Fibroblast of skin of left quadriceps (primary cell): ENCODE data around the gene RAB19.
"Not testable (repeated sequence)": the region's sequence is repeated elsewhere in the genome, so short reads cannot be mapped to it uniquely, and the experiment has no call there.

ENCODE experiments used
- DNase-seq, 2 experiments: peaks; one replicate each; pipeline ENCODE4 v3.0.0-alpha.2; 2013; ENCODE audit warnings: low read depth in 2 of 2

Gene RAB19

DNA sequence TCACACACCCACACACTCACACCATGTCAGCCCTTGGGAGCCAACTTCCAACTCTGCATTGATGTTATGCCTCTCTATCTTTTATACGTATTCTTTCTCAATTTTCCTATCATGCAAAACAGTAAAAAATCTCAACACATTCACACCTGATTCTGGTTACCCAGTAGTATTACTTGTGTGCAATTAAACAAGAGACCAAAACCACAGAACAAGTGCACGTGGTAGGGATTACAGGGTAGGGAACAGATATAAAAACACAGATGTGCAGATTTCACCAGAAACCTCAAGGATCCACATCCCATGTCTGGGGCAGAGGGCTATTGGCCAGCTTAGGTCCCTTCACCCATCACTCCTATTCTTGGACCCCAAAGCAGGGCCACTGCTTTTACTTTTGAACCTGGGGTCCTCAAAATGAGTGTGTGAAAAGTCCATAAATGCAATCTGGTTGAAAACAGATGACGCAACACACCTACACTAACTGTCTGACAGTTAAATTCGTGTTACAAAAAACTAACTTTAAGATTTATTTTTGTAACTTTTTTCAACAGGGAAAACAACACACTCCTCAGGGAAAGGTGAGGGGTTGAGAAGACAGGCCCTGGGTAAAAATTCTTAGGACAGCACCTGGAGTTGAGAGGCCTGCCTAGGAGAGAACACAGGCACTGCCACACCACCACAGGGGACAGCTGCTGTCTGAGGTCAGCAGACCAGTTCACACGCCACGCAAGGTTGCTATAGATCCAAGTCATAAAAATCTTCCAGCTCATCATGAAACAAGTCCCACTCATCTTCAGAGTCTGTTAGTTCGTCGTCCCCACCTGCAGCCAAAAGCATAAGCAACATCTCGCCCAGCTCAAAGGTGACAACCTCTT lies 50.2 kb downstream of the RAB19 start:
- not testable (repeated sequence) for DNase-seq

DNA sequence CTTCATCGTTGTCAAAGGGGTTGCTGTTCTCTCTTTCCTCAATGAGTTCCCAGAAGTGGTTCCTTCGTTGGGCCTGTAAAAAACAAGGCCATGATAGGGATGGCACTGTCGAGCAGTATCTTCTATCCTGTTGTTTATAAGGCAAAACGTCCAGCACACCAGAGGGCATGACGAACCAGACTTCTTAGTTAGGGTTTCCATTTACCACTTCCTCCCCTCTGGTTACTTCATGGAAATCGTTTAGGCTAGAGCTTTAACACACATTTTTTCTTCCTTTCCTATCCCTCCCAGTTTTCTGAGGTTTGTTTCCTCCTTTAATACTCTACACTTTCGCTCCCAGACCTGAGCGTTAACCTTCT lies 50.8 kb downstream of the RAB19 start:
- DNase-seq, result no peak

DNA sequence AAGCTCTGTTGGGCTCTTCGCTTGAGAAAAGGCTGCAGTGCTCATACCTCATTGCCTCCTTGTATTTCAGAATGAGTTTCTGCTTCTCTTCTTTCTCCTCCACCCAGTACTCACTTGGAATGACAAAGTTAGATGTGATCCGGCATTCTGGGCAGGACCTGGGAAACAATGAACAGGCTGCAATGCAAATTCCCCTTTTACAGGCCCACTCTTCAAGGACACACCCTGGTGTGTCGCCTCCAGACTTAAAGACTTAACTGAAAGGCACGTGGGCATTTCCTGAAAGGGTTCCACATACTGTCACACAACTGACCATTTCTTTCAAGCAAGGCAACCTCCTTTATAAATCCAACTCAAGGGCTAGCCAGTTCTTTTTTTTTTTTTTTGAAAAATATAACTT lies 51.9 kb downstream of the RAB19 start:
- DNase-seq, result no peak

DNA sequence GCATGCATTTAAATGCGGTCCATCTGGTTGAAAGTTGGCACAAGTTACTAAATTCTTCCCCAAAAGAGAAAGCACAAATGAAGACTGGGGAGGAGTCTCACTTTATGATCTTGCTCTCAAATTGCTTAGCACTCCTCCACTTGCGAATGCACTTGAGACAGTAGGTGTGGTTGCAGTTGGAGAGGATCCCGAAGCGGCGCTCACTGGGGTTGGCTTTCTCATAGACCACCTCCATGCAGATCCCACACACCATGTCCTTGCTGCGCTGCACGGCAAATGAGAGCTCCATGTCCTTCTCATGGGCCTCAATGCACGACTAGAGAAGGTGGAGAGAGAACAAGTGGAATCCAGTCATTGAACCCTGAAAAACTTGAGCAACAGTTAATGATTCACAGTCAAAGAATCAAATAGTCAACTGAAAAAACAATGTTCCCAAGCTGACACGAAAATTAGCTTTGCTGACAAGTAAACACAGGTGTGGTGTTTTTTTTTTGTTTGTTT lies 52.7 kb downstream of the RAB19 start:
- no peak for DNase-seq

DNA sequence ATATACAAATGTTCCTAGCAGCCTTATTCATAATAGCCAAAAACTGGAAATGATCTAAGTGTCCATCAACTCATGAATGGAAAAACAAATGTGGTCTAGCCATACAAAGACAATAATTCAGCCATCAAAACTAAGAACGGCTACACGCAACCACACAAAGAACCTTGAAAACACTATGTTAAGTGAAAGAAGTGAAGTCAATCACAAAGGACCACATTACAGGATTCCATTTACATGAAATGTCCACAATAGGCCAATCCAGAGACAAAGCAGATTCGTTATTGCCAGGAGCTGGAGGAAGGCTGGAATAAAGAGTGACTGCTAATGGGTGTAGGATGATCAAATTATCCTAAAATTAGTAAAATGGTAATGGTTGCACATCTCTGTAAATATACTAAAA lies 54.3 kb downstream of the RAB19 start:
- DNase-seq, result no peak

DNA sequence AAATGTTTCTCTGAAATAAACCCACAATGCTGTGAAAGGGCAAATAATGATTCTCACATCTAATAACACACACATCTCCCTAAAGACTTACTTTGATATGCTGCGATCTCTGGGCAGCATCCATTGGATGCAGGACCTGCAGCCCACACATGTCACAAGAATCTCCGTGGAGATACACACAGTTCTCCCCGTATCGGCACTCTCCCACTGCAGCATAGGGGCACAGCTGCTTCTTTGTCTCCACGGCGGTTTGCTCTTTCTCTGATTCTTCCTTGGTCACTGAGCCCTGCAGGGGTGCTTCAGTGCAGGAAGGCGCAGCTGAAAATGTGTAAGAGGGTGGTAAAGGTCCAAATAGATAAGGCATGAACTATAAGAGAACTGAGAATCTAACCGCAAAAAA lies 55.1 kb downstream of the RAB19 start:
- DNase-seq, result no peak

DNA sequence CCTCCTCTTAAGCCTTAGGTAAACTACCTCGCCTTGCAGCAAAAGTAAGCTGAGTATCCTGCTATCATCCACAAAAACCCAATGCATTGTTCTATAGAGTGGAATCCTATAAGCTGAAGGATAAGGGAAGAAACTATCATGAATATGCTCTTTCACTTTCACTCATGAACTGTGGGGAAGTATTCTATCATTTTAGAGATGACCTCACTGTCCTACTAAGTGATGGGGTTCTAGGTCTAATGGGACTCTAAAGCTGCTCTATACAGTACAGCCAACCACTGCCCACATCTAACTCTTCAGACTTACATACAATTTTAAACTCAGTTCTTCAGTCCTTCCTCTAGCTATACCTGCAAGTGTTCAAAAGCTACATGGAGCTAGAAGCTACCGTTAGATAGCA lies 59.3 kb downstream of the RAB19 start:
- DNase-seq, result no peak

DNA sequence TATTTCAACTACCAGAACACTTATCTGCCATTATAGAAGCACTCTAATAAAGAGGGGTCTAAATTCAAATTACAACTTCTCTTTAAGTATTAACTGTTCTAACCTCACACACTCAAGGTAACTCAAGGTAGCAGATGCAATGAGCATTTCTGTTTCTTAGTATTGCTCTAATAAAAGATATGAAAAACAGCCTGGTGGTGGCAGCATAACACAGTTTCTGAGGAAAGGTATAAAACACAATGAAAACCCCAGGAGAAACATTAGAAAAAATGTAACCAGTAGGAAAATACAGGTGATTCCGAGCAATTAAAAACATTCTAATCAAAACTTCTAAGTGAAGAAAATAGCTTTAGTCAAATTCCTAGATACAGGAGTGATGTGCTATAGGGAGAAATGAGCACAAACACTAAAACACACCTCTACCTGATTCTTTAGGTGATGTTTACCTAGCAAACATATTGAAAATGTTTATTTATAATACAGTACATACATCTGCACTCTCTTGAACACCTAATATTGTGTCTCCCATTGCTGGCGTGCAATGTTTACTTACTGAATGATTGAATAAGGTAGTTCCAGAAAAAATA lies 72.0 kb downstream of the RAB19 start:
- peak in 1 of 2 experiments; percentile 5 for DNase-seq

DNA sequence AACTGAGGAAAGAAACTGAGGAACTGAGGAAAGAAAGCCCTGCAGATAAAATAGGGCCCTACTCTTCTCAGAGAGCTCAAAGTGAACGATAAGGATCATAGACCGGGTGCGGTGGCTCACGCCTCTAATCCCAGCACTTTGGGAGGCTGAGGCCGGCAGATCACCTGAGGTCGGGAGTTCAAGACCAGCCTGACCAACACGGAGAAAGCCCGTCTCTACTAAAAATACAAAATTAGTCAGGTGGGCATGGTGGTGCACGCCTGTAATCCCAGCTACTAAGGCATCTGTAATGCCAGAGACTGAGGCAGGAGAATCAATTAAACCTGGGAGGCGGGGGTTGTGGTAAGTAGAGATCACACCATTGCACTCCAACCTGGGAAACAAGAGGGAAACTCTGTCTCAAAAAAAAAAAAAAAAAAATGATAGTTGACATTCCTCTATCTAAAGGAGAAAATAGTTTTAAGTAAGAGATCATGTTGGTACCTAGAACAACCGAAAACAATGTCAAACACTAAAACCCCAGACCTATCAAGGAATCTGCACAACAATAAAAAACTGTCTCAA lies 72.9 kb downstream of the RAB19 start:
- no peak for DNase-seq
